ENCODE results near the gene RCVRN. TPM values are rescaled to one million over a fixed set of nuclear protein-coding genes. Genes with fewer than 3 reads are reported as not detected.

The RCVRN gene
- total RNA-seq, 1 experiment from 2014 or later, result not detected

DNA sequence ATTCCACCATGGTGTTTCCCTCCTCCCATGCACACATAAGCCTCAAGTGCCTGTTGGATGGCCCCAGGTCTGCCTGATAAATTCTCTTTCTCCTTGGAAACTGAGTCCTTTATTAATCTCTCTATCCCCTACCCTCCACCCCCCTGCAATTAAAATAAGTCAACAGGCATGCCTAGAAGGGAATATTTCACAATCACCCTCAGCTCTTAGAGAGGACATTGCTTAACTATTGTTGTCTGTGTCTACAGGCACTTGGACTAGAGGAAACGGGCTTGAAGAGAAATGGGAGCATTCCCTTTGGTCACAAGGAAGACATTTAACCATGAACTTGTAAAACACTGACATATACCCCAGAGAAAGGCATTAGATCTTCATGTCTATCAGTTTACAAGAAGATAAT is 39.5 kb downstream of the RCVRN start:
- CTCF ChIA-PET, result no interaction called here
- intact Hi-C loops (cut with micrococcal nuclease), result no loop called here

DNA sequence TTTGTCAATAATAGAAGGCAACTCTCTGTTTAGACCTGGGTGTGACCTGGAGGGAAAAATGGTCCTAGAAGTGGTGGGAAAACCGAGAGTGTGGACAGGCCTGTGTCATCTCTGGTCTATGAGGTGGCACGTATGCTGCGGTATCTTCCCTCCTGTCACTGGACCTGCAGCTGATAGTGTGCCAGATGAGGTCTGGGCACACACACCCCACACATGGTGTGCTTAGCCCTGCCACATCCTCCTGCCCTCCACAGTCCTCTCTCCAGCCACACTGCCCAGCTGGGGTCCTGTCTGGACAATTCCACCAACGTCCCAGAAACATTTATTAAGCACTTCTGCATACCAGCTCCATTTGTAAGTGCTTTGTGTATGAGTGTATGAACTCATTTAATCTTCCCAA is 42.1 kb downstream of the RCVRN start:
- Histone ChIP-seq H3K9ac (ENCODE audit: low read length) (no peak overlapping the region), H3K27me3 (ENCODE audit: low read length) (no peaks in the 10 kb centered on the region), H3K79me2 (ENCODE audit: low read length) (no peaks in the 10 kb centered on the region), H3K9me3 (ENCODE audit: low read length) (no peaks in the 10 kb centered on the region), H3K36me3 (ENCODE audit: low read depth, low read length) (no peaks in the 10 kb centered on the region), H3F3A (ENCODE audit: low read length, unreplicated experiment) (no peaks in the 10 kb centered on the region), H2AFZ (ENCODE audit: low read length) (no peak overlapping the region), H3K4me2 (ENCODE audit: low read length) (no peak overlapping the region), H3K4me1 (ENCODE audit: insufficient read depth, low read length) (no peaks in the 10 kb centered on the region), H3K9me2 (replicated peaks; ENCODE audit: low read length) (no peaks in the 10 kb centered on the region), H4K20me1 (ENCODE audit: low read length) (no peaks in the 10 kb centered on the region), H3K27ac (ENCODE audit: low read length) (no peak overlapping the region), H3K4me3 (ENCODE audit: low read length) (no peak overlapping the region)
- POLR2A ChIA-PET (ENCODE audit: unreplicated experiment), result no interaction called here
- CTCF ChIA-PET, result interaction anchor here (0.7 kb wide), 1 partner anchor 94 kb away, joined by 3 read pairs; no protein-coding TSS in a partner anchor
- no TSS peak for BruUV-seq (replicated peaks)
- ATAC-seq (no peak), DNase-seq (no peak)
- TF ChIP-seq EZH2phosphoT487 (IDR thresholded peaks at IDR 0.05; ENCODE audit: borderline replicate concordance, low read length), result no peak
- intact Hi-C loops (cut with micrococcal nuclease), result no loop called here

More for the DNA sequence above, 39.5 kb downstream of the RCVRN start:
- H3K9me3 ChIP-seq (ENCODE audit: low read length), result no peaks in the 10 kb centered on the region
- no peaks in the 10 kb centered on the region for H3K36me3 ChIP-seq (ENCODE audit: low read depth, low read length)
- no peaks in the 10 kb centered on the region for H4K20me1 ChIP-seq (ENCODE audit: low read length)
- H3K4me1 ChIP-seq (ENCODE audit: insufficient read depth, low read length), result no peaks in the 10 kb centered on the region
- H3K4me3 ChIP-seq (ENCODE audit: low read length), result no peak overlapping the region
- POLR2A ChIA-PET (ENCODE audit: unreplicated experiment), result no interaction called here
- no peaks in the 10 kb centered on the region for H3K9me2 ChIP-seq (replicated peaks; ENCODE audit: low read length)
- no peak overlapping the region for H2AFZ ChIP-seq (ENCODE audit: low read length)
- TF ChIP-seq, protein P1, sequence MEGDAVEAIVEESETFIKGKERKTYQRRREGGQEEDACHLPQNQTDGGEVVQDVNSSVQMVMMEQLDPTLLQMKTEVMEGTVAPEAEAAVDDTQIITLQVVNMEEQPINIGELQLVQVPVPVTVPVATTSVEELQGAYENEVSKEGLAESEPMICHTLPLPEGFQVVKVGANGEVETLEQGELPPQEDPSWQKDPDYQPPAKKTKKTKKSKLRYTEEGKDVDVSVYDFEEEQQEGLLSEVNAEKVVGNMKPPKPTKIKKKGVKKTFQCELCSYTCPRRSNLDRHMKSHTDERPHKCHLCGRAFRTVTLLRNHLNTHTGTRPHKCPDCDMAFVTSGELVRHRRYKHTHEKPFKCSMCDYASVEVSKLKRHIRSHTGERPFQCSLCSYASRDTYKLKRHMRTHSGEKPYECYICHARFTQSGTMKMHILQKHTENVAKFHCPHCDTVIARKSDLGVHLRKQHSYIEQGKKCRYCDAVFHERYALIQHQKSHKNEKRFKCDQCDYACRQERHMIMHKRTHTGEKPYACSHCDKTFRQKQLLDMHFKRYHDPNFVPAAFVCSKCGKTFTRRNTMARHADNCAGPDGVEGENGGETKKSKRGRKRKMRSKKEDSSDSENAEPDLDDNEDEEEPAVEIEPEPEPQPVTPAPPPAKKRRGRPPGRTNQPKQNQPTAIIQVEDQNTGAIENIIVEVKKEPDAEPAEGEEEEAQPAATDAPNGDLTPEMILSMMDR (conservative IDR thresholded peaks at IDR 0.05; ENCODE audit: low read depth, low read length), result no peak
- TF ChIP-seq EZH2phosphoT487 (IDR thresholded peaks at IDR 0.05; ENCODE audit: borderline replicate concordance, low read length) (no peak), EZH2 (IDR thresholded peaks at IDR 0.05; ENCODE audit: low read length, unreplicated experiment) (no peak)
- H3K27me3 ChIP-seq (ENCODE audit: low read length), result no peaks in the 10 kb centered on the region
- H3K4me2 ChIP-seq (ENCODE audit: low read length), result no peak overlapping the region
- ATAC-seq, result no peak
- no TSS peak for BruUV-seq (replicated peaks)
- H3F3A ChIP-seq (ENCODE audit: low read length, unreplicated experiment), result no peaks in the 10 kb centered on the region
- H3K27ac ChIP-seq (ENCODE audit: low read length), result no peak overlapping the region
- H3K79me2 ChIP-seq (ENCODE audit: low read length), result no peaks in the 10 kb centered on the region
- H3K9ac ChIP-seq (ENCODE audit: low read length), result no peak overlapping the region
- DNase-seq, result no peak

DNA sequence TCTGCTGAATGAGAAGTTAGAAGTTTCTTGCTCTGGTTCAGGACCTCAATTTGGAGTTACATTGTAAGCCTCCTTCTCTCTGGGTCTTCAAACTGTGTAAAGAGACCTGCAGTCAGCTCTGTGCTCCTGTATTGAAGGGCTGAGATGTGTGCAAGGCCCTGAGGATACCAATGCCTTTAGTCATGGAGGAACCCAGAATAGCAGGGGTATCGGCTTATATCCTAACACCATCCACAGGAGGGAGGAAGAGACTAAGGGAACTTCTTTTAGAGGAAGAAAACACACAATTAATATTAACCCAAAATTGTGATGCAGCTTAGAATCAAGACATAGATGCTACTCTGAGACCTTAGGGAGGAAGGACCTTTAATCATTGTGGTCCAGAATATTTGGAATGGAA is 42.9 kb downstream of the RCVRN start:
- H3K27ac ChIP-seq (ENCODE audit: low read length), result no peak overlapping the region
- intact Hi-C loops (cut with micrococcal nuclease), result no loop called here
- H3K9me2 ChIP-seq (replicated peaks; ENCODE audit: low read length), result no peaks in the 10 kb centered on the region
- H3K9ac ChIP-seq (ENCODE audit: low read length), result no peak overlapping the region
- POLR2A ChIA-PET (ENCODE audit: unreplicated experiment), result no interaction called here
- no peak overlapping the region for H3K4me2 ChIP-seq (ENCODE audit: low read length)
- H3K79me2 ChIP-seq (ENCODE audit: low read length), result no peaks in the 10 kb centered on the region
- DNase-seq (peak; percentile 11), ATAC-seq (no peak; the same call in 1 of the 2 replicates)
- H3K9me3 ChIP-seq (ENCODE audit: low read length), result no peaks in the 10 kb centered on the region
- BruUV-seq (replicated peaks), result no TSS peak
- H2AFZ ChIP-seq (ENCODE audit: low read length), result no peak overlapping the region
- CTCF ChIA-PET, result interaction anchor here (0.7 kb wide), 1 partner anchor 93 kb away, joined by 3 read pairs; no protein-coding TSS in a partner anchor
- no peaks in the 10 kb centered on the region for H3F3A ChIP-seq (ENCODE audit: low read length, unreplicated experiment)
- H3K4me1 ChIP-seq (ENCODE audit: insufficient read depth, low read length), result no peaks in the 10 kb centered on the region
- TF ChIP-seq, protein P1 (conservative IDR thresholded peaks at IDR 0.05; ENCODE audit: low read depth, low read length), result no peak
- TF ChIP-seq EZH2 (IDR thresholded peaks at IDR 0.05; ENCODE audit: low read length, unreplicated experiment) (no peak), EZH2phosphoT487 (IDR thresholded peaks at IDR 0.05; ENCODE audit: borderline replicate concordance, low read length) (no peak)
- no peaks in the 10 kb centered on the region for H3K27me3 ChIP-seq (ENCODE audit: low read length)
- H3K36me3 ChIP-seq (ENCODE audit: low read depth, low read length), result no peaks in the 10 kb centered on the region
- H3K4me3 ChIP-seq (ENCODE audit: low read length), result no peak overlapping the region
- no peaks in the 10 kb centered on the region for H4K20me1 ChIP-seq (ENCODE audit: low read length)

Measured in PC-3 (cell line).